ENCODE measurements around the gene CASKIN1. TPM values are rescaled to one million over a fixed set of nuclear protein-coding genes. Genes with fewer than 3 reads are reported as not detected.

CASKIN1 gene
- total and polyA plus RNA-seq, 8 donors: 0.15 to 0.73 (median 0.37) TPM; not detected in 4

DNA sequence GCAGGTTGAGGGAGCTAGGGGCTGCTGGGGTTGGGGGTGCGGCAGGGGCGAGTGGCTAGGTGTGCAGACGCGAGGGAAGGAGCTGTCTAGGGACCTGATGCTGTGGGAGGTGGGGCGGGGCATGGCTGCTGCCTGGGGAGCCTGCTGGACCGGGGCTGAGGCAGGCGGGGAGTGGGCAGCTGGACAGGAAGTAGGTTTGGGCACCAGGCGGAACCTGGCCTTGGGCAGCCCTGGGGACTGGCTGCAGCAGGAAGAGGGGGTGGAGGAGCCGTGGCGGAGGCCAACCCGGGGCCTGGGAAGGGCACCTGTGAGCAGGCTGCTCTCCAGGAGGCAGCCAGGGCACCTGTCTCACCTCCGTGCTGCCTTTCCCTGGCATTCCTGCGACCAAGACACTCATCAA, 34.0 kb upstream of the CASKIN1 start:
- Histone ChIP-seq H3K27me3 (peaks cover 0 to 11% (median 0%) of the 10 kb centered on the region in 3 donors), H3K4me1 (peaks cover 10 to 24% (median 20%) of the 10 kb centered on the region in 4 donors), H3K9me3 (no peaks in the 10 kb centered on the region), H3K27ac (no peak overlapping the region), H3K4me3 (no peak overlapping the region), H3K36me3 (peaks cover 73 to 91% (median 85%) of the 10 kb centered on the region in 4 donors)
- intact Hi-C loops (cut with DNase I; ENCODE audit: low total_unique reads): no loop called here
- WGBS, 5 donors: 87 to 95% (median 90%) methylated on average over 7 to 13 of the region's 13 CpGs
- no peak for DNase-seq
- TF ChIP-seq POLR2A (IDR thresholded peaks at IDR 0.05) (no peak), EP300 (IDR thresholded peaks at IDR 0.05) (no peak), POLR2AphosphoS5 (IDR thresholded peaks at IDR 0.05) (no peak)
- TF ChIP-seq, protein P1, sequence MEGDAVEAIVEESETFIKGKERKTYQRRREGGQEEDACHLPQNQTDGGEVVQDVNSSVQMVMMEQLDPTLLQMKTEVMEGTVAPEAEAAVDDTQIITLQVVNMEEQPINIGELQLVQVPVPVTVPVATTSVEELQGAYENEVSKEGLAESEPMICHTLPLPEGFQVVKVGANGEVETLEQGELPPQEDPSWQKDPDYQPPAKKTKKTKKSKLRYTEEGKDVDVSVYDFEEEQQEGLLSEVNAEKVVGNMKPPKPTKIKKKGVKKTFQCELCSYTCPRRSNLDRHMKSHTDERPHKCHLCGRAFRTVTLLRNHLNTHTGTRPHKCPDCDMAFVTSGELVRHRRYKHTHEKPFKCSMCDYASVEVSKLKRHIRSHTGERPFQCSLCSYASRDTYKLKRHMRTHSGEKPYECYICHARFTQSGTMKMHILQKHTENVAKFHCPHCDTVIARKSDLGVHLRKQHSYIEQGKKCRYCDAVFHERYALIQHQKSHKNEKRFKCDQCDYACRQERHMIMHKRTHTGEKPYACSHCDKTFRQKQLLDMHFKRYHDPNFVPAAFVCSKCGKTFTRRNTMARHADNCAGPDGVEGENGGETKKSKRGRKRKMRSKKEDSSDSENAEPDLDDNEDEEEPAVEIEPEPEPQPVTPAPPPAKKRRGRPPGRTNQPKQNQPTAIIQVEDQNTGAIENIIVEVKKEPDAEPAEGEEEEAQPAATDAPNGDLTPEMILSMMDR (IDR thresholded peaks at IDR 0.05): no peak

DNA sequence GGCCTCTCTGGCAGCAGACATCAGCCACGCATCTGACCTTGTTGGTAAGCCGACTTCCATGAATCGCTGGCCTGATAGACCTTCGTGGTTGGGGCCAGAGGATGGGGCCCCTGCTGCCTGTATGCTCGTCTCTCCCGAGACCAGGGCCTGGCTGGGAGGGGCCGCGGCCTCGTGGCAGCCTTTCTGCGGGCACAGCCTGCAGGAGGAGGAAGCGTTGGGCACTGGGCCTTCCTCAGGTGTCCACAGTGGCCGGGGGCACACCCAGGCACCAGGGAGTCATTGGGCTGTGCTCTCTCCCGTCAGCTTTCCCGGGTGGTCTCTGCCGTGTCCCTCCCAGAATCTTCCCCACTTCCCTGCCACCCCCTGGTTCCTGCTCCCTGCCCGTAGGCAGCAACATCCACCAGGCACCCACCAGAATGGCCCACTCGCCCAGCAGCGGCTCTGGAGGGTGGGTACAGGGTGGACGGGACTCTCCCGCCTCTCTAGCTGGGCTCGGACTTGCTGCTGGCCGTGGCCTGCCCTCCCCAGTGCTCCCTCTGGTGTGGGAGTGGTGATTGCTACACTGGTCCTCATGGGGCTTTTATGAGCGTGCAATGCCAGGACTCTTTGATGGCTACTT, 33.3 kb upstream of the CASKIN1 start:
- H3K9me3 ChIP-seq: no peaks in the 10 kb centered on the region
- H3K36me3 ChIP-seq: peaks cover 67 to 85% (median 79%) of the 10 kb centered on the region in 4 donors
- intact Hi-C loops (cut with DNase I; ENCODE audit: low total_unique reads): no loop called here
- 84 to 94% (median 92%) methylated on average over 8 to 23 of the region's 23 CpGs for WGBS, 5 donors
- no peak overlapping the region for H3K27ac ChIP-seq
- H3K4me3 ChIP-seq: no peak overlapping the region
- DNase-seq: no peak
- peaks cover 0 to 7% (median 0%) of the 10 kb centered on the region in 3 donors for H3K27me3 ChIP-seq
- no peak for TF ChIP-seq EP300 (IDR thresholded peaks at IDR 0.05)
- no peak for TF ChIP-seq POLR2AphosphoS5 (IDR thresholded peaks at IDR 0.05)
- TF ChIP-seq, protein P1 (IDR thresholded peaks at IDR 0.05): no peak
- no peak for TF ChIP-seq POLR2A (IDR thresholded peaks at IDR 0.05)
- peaks cover 16 to 30% (median 27%) of the 10 kb centered on the region in 4 donors for H3K4me1 ChIP-seq

DNA sequence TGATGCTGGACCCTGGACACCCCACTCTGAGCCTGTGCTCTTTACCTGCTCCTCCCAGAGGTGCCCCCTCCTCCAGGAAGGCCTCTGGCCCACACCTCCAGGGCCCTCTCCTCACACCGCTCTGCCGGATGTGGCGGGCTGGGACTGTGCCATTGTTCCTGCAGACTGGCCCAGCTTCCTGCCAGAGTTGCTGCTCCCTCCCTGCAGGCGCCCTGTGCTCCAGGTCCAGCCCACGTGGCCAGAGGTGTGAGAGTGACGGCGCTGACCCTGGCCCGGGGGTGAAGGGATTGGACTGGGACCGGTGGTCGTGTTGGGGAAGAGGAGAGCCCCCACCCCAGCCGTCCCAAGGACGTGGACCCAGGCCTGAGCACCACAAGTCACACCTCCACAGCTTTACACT, 32.7 kb upstream of the CASKIN1 start:
- Histone ChIP-seq H3K36me3 (peaks cover 60 to 78% (median 72%) of the 10 kb centered on the region in 4 donors), H3K4me1 (peaks cover 23 to 37% (median 33%) of the 10 kb centered on the region in 4 donors), H3K9me3 (no peaks in the 10 kb centered on the region), H3K27ac (no peak overlapping the region), H3K4me3 (no peak overlapping the region), H3K27me3 (peaks cover 0 to 3% (median 0%) of the 10 kb centered on the region in 3 donors)
- TF ChIP-seq POLR2AphosphoS5 (IDR thresholded peaks at IDR 0.05) (no peak), EP300 (IDR thresholded peaks at IDR 0.05) (no peak), POLR2A (IDR thresholded peaks at IDR 0.05) (no peak)
- TF ChIP-seq, protein P1 (IDR thresholded peaks at IDR 0.05): no peak
- 88 to 94% (median 91%) methylated on average over 9 to 12 of the region's 12 CpGs for WGBS, 5 donors
- no peak for DNase-seq
- intact Hi-C loops (cut with DNase I; ENCODE audit: low total_unique reads): no loop called here

DNA sequence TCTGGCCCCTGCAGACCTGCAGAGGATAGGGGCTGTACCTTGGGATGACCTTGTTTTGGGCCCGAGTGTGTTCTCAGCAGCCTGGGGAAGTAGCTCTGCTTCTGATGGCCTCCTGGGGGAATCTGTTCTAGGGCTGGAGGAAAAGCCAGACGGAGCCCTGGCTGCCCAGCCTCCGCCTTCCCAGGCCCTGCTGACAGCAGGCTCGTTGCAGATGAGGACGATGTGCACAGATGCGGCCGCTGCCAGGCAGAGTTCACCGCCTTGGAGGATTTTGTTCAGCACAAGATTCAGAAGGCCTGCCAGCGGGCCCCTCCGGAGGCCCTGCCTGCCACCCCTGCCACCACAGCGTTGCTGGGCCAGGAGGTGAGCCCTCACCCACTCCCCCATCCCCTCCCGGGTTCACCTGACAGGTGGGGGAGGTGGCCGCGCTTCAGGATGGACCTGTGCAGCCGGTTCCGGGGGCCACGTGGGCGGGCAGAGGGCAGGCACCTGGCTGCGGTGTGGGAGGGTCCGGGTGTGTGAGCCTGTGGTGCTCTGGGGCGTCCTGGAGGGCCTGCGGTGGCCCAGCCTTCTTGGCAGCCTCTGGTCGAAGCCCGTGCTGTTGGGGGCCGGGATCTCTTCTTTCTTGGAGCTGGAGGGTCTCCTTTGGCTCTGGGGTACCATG, 31.9 kb upstream of the CASKIN1 start:
- TF ChIP-seq, protein P1 (IDR thresholded peaks at IDR 0.05): no peak
- no peak for TF ChIP-seq EP300 (IDR thresholded peaks at IDR 0.05)
- TF ChIP-seq POLR2AphosphoS5 (IDR thresholded peaks at IDR 0.05): no peak
- no peak for TF ChIP-seq POLR2A (IDR thresholded peaks at IDR 0.05)
- no peaks in the 10 kb centered on the region for H3K27me3 ChIP-seq
- intact Hi-C loops (cut with DNase I; ENCODE audit: low total_unique reads): no loop called here
- no peak overlapping the region for H3K4me3 ChIP-seq
- no peaks in the 10 kb centered on the region for H3K9me3 ChIP-seq
- peaks cover 26 to 39% (median 35%) of the 10 kb centered on the region in 4 donors for H3K4me1 ChIP-seq
- WGBS, 5 donors: 87 to 92% (median 89%) methylated on average over 6 to 25 of the region's 25 CpGs
- no peak overlapping the region for H3K27ac ChIP-seq
- DNase-seq: no peak
- peaks cover 52 to 70% (median 64%) of the 10 kb centered on the region in 4 donors for H3K36me3 ChIP-seq

All from stomach (tissue), 9 donors.